HG03039 (cell line): Measurements from ENCODE around the gene SNW1.
"Not testable (repeated sequence)": the region's sequence is repeated elsewhere in the genome, so short reads cannot be mapped to it uniquely, and the experiment has no call there.

ENCODE experiments used
- ATAC-seq: cut with Tn5 transposase; IDR thresholded peaks from one replicate; pipeline ENCODE4 v1.9.1; 2021; ENCODE audit warnings: mild to moderate bottlenecking, moderate library complexity; ENCODE audit not compliant: unreplicated experiment

Gene SNW1

DNA sequence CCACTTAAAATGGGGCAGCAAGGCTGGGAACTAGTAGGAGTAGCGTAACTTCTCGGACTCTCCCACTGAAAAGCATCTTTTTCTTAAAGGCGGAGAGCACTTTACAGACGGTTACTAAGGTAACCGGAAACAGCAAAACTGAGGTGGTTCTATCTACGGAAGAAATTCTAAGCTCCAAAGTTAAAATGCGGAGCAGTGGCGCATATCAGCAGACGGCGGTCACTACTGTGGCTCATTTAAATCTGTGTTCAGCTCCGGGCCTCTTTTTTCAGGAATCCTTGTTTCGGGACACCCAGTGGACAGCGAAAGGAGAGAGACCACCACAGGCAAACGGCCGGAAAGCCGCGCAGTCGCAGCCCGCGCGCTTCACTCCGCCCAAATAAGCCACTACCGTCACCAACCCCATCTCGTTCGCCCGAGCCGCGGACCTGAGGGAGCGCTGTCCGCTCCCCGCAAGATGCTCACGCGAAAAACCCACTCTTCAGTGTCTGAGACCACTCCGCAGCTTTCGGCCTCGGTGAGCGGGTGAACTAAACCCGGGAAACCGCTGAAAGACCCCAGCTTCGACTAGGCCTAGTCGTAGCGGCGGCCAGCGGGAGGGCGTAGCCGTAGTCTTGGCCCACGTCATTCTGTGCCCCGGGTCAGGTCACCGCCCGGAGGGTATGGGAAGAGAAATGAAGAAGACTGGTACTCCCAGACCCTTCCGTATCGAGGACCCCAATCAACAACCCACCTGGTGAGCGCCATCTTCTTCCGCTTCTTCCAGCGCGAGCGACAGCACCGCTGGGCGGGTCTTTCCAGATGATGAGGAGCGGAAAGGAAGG lies at the start of gene SNW1:
Gene SNW1 (minus strand): TSS at position 776 of the 824 bp plus-strand sequence. CDS start 29 bp downstream, at position 747.
- peak; percentile 95 for ATAC-seq

GRCh38 chr14:77809011-77809410 lies 48.1 kb upstream of the SNW1 start:
- ATAC-seq: no peak

- no peak for ATAC-seq
Measured at GRCh38 chr14:77808250-77808649, 47.3 kb upstream of the SNW1 start.

GRCh38 chr14:77805706-77806105 lies 44.8 kb upstream of the SNW1 start:
- ATAC-seq: no peak

DNA sequence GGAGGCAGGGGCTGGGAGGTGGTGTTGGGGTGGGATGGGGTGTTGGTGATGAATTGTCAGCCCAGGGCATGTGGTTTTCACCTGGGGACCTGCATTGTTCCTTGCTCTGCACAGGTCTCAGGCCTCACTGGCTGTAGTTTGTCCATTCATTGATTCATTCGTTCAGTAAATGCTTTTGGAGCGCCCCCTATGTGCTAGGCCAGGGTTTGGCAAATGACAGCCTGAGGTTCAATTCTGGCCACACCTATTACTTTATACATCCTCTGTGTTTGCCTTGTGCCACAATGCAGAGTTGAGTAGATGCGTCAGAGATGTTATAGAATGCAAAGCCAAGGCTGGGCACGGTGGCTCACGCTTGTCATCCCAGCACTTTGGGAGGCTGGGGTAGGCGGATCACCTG lies 43.6 kb upstream of the SNW1 start:
- ATAC-seq: no peak

DNA sequence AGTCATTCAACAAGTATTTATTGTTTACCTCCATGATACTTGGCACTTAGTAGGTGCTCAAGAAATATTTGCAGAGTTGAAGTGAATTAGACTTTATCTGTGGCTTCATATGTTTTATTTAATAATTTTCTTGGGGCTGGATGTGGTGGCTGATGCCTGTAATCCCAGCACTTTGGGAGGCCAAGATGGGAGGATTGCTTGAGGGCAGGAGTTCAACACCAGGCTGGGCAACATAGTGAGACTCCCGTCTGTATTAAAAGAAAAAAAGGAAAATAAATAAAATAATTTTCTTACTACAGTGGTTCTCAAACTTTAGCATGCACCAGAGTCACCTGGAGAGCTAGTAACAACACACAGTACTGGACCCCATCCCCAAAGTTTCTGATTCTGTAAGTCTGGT lies 39.9 kb upstream of the SNW1 start:
- ATAC-seq: no peak

GRCh38 chr14:77799863-77800730 lies 39.1 kb upstream of the SNW1 start, which contains the start of gene ADCK1:
Gene ADCK1 (plus strand): TSS chr14:77800109. CDS start chr14:77818979, 18,870 bp downstream.
- ATAC-seq: peak; percentile 91

DNA sequence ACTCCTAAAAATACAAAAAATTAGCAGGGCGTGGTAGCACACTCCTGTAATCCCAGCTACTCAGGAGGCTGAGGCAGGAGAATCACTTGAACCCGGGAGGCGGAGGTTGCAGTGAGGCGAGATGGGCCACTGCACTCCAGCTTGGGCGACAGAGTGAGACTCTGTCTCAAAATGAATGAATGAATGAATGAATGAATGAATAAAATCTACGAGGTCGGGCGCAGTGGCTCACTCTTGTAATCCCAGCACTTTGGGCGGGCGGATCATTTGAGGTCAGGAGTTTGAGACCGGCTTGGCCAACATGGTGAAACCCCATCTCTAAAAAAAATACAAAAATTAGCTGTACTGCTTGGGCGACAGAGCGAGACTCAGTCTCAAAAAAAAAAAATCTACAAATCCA lies 38.5 kb upstream of the SNW1 start:
- not testable (repeated sequence) for ATAC-seq

DNA sequence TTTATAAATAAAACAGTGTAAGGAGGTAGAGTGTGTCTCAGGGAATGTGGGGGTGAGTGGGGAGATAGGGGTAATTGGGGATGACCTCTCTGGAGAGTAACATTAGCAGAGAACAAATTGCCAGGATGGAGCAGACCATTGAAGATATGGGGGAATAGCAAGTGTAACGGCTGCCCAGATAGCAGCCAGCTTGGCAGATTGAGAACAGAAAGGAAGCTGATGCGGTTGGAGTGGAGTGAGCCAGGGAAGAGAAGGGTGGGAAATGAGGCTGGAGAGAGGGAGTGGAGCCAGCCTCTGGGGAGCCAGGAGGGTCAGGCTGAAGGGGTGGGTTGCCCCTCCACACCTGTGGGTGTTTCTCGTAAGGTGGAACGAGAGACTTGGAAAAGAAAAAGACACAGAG lies 33.4 kb upstream of the SNW1 start:
- ATAC-seq: no peak

DNA sequence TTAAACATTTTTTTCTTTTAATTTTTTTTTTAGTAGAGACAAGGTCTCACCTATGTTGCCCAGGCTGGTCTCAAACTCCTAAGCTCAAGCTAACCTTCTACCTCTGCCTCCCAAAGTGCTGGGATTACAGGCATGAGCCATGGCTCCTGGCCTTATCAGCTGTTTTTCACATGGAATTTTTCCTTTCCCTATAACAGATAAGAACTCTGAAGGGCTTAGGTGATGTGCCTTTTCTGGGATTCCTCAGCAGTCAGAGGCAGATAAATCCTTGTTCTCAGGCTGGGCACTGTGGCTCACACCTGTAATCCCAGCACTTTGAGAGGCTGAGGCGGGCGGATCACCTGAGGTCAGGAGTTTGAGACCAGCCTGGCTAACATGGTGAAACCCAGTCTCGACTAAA lies 32.3 kb upstream of the SNW1 start:
- ATAC-seq: not testable (repeated sequence)

DNA sequence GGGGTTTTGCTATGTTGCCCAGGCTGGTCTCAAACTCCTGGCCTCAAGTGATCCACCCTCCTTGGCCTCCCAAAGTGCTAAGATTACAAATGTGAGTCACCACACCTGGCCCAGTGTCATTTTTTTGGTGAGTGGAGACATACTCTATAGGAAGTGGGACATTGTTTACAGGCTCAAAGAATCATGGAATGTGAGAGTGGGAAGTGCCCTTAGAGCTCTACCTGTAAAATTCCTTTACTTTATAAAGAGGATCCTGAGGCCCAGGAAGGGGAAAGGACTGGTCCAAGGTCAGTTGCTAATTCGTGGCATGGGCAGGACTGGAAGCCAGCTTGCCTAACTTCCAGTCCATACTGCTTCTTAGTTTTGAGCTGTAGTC lies 30.3 kb upstream of the SNW1 start:
- no peak for ATAC-seq

DNA sequence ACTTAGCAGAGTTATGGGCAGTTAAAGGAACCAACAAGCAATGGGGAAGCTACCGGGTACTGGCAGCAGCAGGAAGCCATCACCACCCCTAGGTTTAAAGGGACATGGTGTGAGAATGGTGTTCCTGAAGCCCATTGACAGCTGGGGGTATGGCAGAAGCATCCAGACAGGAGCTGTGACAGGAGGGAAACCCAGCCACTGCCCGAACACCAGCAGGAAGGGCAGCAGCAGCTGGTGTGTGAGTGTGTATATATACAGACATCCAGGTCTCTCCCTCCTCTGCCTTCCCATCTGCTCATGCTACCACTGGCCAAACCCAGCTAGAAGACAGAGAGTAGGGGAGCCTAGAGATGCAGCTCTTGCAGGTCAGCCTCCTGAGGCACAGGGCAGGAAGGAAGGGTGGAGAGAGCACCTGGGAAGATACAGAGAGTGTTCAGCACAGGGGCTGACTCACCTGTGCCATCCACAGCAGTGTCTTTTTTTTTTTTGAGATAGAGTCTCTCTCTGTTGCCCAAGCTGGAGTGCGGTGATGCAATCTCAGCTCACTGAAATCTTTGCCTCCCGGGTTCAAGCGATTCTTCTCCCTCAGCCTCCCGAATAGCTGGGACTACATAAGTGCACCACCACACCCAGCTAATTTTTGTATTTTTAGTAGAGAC lies 29.7 kb upstream of the SNW1 start:
- no peak for ATAC-seq

DNA sequence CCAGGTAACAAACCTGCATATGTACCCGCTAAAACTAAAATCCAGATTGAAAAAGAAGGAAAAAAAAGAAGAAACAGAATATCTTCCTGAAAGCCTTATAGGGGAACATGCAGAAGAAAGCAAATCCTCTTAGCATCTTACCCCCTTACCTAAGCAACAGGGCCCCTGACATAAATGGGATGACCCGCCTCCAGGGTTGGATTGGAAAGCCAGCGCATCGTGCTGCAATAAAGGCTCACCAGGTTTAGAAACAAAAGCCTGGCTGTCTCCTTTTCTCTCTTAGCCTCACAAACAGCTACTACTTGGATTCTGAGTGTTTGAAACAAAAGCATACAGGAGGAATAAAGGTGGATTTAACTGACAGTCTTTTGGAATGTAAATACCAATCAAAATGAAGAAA lies 25.2 kb upstream of the SNW1 start:
- ATAC-seq: no peak

DNA sequence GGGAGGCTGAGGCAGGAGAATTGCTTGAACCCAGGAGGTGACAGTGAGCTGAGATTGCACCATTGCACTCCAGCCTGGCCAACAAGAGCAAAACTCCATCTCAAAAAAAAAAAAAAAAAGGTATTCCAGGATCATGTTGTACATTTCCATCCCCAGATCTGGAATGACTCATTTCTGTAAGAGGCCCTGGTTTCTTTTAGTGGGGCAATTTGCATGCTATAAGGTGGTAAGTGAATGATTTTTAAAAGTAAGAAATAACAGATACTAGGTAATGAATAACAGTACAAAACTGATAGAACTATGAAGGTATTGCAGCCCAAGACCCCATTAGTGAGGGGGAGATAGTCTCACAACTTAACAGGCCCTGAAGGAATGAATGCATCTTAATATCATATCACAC lies 21.2 kb upstream of the SNW1 start:
- ATAC-seq: no peak

DNA sequence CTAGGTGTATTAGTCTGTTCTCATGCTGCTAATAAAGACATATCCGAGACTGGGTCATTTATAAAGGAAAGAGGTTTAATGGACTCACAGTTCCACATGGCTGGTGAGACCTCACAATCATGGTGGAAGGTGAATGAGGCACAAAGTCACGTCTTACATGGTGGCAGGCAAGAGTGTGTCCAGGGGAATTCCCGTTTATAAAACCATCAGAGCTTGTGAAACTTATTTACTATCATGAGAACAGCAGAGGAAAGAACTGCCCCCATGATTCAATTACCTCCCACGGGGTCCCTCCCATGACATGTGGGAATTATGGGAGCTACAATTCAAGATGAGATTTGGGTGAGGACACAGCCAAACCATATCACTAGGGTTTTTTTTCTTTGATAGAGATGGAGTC lies 13.0 kb upstream of the SNW1 start:
- not testable (repeated sequence) for ATAC-seq

DNA sequence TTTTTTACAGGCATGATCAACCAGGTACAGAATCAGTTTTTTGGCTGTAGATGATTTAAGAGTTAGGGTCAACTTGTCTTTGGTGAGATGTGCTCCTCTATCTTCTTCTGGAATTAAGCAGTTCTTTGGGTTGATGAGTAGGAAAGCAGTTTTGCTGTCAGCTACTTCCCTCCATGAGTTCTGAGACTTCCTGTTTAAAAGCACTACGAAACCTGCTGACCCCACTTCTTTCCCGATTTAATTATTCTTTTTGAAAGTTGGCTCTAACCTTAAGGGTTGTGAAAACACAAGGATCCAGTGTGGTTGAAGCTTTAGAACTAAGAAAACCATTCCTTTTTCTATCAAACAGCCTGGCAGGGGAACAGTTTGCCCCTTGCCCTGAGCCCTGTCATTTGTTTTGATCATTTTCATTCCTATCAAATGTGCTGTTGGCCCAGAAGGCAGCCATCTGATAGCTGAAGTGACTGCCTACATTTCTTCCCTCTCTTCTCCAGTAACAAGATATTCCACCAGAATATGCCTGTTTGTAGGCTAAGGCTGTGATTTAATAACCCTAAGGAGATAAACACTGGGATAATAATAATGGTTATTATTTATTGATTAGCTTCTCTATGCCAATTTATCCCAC lies 7.6 kb upstream of the SNW1 start:
- not testable (repeated sequence) for ATAC-seq

DNA sequence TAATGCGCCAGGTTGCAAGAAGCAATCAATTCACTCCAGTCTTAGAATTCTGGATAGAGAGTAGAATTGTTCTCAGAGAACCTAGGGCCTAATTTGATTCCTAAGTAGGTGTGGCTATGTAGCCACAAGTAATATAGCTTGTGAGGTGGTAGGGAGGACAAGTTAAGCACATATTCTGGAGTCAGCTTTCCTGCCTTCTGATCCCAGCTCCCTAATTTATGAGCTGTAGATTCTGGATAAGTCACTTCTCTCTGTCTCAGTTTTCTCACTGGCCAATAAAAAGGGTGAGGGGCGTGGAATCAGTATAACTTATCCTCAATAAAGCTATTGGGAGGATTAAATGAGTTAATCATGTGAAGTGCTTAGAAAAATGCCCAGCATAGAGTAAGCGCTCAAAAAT lies 3.0 kb upstream of the SNW1 start:
- no peak for ATAC-seq

DNA sequence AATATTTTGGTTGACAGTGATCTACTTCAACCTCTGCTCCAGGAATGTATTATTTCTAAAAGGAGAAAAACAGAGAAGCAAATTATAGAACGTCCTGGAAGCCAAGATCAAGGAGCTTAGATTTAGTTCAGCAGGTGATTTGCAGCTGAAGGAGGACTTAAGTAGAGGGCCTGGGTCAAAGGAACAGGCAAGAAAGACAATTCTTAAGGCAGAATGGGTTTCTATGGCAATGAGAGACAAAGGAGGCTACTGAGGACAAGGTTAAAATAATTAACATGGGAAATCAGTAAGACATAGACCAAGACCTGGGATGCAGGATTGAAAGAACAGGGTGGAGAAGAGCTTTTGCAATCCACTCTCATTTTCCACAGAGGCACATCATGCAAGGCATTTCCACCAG lies 2.4 kb upstream of the SNW1 start:
- ATAC-seq: no peak

DNA sequence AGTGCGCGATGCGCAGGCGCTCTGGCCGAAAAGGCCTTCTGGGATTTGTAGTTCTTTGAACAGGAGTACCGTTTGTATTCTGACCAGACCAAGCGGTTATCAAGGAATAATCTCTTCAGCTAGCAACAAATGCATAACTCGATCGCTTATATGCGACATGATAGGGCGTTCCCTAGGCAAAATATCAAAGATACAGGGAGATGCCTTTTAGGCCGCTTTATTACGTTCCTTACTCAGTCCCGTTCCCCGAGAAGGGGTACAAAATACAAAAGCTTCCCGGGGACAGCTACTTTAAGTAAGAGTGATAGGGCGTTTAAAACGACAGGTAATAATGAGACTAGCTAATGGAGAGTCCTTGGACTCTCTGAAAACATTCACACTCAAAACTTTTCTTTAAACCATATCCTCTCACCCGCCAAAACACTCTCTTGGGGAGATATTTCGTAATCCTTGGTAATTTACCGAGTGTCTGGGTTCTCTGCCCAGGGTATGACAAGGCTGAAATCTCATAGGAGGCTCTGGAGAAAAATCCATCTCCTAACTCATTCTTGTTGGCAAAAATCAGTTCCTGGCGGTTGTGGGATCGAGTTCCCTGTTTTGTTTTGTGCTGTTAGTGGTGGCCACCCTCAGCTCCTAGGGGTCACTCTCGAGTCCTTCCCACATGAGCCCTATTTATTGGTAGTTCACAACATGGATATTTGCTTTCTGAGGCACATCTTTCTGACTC lies 412 bp upstream of the SNW1 start:
- ATAC-seq: no peak

GRCh38 chr14:77752799-77753516 lies 8.0 kb downstream of the SNW1 start:
- no peak for ATAC-seq
